Peyer's patch (tissue), 4 donors: ENCODE results near the gene LUC7L2.

Experiments
- POLR2A ChIP-seq, 2 donors: fragments of 450-650 bp; IDR thresholded peaks; one replicate each; pipeline ENCODE4 v1.5.1; 2017; ENCODE audit warnings: antibody characterized with exemption in 2 of 2, mild to moderate bottlenecking in 2 of 2, moderate library complexity in 2 of 2
- TF ChIP-seq, protein P1 (sequence below), 6 experiments: fragments of 450-650 bp in 4 of 6; fragments of 200-600 bp in 2 of 6; sonication (generic) in 1 of 6; IDR thresholded peaks; one replicate each; pipeline ENCODE4 v1.5.1; 2017 to 2019; ENCODE audit warnings: antibody characterized with exemption in 6 of 6, mild to moderate bottlenecking in 3 of 6, moderate library complexity in 1 of 6

DNA sequence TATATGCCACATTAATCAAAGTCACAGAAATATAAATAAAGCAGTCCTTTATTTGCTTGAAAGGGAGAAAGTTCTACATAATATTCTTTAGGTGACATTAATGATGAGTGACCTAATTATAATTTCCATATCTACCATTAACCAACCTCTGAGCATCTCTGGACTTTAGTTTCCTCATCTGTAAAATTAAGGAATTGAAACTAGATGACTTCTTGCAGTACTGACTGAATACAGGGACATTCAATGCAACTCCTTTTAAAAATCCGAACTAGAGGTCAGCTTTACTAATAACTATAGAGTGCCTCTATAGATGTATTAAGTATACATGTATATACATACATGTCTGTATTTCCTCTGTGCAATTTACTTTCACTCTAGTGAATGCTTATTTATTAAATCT lies 14.7 kb upstream of the LUC7L2 start:
- no peak for TF ChIP-seq POLR2A (IDR thresholded peaks at IDR 0.05)
- TF ChIP-seq, protein P1, sequence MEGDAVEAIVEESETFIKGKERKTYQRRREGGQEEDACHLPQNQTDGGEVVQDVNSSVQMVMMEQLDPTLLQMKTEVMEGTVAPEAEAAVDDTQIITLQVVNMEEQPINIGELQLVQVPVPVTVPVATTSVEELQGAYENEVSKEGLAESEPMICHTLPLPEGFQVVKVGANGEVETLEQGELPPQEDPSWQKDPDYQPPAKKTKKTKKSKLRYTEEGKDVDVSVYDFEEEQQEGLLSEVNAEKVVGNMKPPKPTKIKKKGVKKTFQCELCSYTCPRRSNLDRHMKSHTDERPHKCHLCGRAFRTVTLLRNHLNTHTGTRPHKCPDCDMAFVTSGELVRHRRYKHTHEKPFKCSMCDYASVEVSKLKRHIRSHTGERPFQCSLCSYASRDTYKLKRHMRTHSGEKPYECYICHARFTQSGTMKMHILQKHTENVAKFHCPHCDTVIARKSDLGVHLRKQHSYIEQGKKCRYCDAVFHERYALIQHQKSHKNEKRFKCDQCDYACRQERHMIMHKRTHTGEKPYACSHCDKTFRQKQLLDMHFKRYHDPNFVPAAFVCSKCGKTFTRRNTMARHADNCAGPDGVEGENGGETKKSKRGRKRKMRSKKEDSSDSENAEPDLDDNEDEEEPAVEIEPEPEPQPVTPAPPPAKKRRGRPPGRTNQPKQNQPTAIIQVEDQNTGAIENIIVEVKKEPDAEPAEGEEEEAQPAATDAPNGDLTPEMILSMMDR (IDR thresholded peaks at IDR 0.05), result no peak
